Fibroblast of lung (primary cell): ENCODE data around the gene CDK15. TPM values are rescaled to one million over a fixed set of nuclear protein-coding genes. Genes with fewer than 3 reads are reported as not detected.

ENCODE experiments used
- DNase-seq, 2 donors: peaks; one replicate each; pipeline versions ENCODE4 v3.0.0 to v3.0.0-alpha.2; 2010; ENCODE audit warnings: low read depth in 2 of 2
- H2AFZ ChIP-seq: 2 replicates; pipeline ENCODE4 v1.5.1; 2012; ENCODE audit warnings: low read length, control low read depth, inconsistent platforms
- H3K27ac ChIP-seq: 2 replicates; pipeline ENCODE4 v1.5.1; 2011; ENCODE audit warnings: low read length, control low read depth; ENCODE audit not compliant: insufficient read depth
- H3K27me3 ChIP-seq: 2 replicates; pipeline ENCODE4 v1.5.1; 2011; ENCODE audit warnings: mild to moderate bottlenecking, low read length; ENCODE audit not compliant: control insufficient read depth, insufficient read depth
- H3K36me3 ChIP-seq: 2 replicates; pipeline ENCODE4 v1.5.1; 2011; ENCODE audit warnings: low read length; ENCODE audit not compliant: control insufficient read depth, insufficient read depth
- H3K4me1 ChIP-seq: 2 replicates; pipeline ENCODE4 v1.5.1; 2011; ENCODE audit warnings: low read length; ENCODE audit not compliant: control insufficient read depth, insufficient read depth; ENCODE audit errors: extremely low read depth
- H3K4me2 ChIP-seq: 2 replicates; pipeline ENCODE4 v1.5.1; 2011; ENCODE audit warnings: low read length, control low read depth; ENCODE audit not compliant: insufficient read depth; ENCODE audit errors: extremely low read depth
- H3K4me3 ChIP-seq, 4 experiments: fragments of 200-600 bp in 1 of 4; sonication (generic) in 1 of 4; replicated peaks in 1 of 4; 2 replicates each; pipeline ENCODE4 v1.5.1; 2011 to 2016; ENCODE audit warnings: low read length in 4 of 4, low read depth in 3 of 4, mild to moderate bottlenecking in 3 of 4, control low read depth in 2 of 4, inconsistent platforms in 1 of 4, mixed read lengths in 1 of 4; ENCODE audit not compliant: insufficient read depth in 1 of 4; ENCODE audit errors: control extremely low read depth in 1 of 4
- H3K79me2 ChIP-seq: 2 replicates; pipeline ENCODE4 v1.5.1; 2012; ENCODE audit warnings: mild to moderate bottlenecking, low read length, inconsistent platforms; ENCODE audit not compliant: control insufficient read depth, insufficient read depth
- H3K9ac ChIP-seq: 2 replicates; pipeline ENCODE4 v1.5.1; 2011; ENCODE audit warnings: mild to moderate bottlenecking, low read length, control low read depth; ENCODE audit not compliant: insufficient read depth
- H3K9me3 ChIP-seq: 2 replicates; pipeline ENCODE4 v1.5.1; 2012; ENCODE audit warnings: low read depth, low read length; ENCODE audit not compliant: control insufficient read depth, insufficient read depth
- H4K20me1 ChIP-seq: 2 replicates; pipeline ENCODE4 v1.5.1; 2011; ENCODE audit warnings: low read length; ENCODE audit not compliant: control insufficient read depth, insufficient read depth; ENCODE audit errors: extremely low read depth
- EZH2 ChIP-seq: IDR thresholded peaks from 2 replicates; pipeline ENCODE4 v1.5.1; 2012; ENCODE audit warnings: low read length, control low read depth, mild to moderate bottlenecking; ENCODE audit errors: missing control alignments
- polyA plus RNA-seq, 2 donors: library from polyadenylated mRNA; depleted of rRNA in 1 of 2; stranded (reverse) in 1 of 2; unstranded in 1 of 2; fragments of >200 nt; gene quantifications; 2 replicates each; pipeline ENCODE4 v1.2.1, GENCODE V29; 2011 to 2012; ENCODE audit warnings: missing spikeins in 1 of 2
- total RNA-seq: library from RNA; depleted of rRNA; stranded (reverse); fragments of >200 nt; gene quantifications from 2 replicates; pipeline ENCODE4 v1.2.1, GENCODE V29; 2014
- TF ChIP-seq, protein P1 (sequence below), 2 donors: IDR thresholded peaks in 1 of 2; conservative IDR thresholded peaks in 1 of 2; 1 replicate in 1 of 2; 2 replicates in 1 of 2; pipeline ENCODE4 v1.5.1; 2011 to 2012; ENCODE audit warnings: low read length in 2 of 2, control low read depth in 1 of 2, inconsistent platforms in 1 of 2, low read depth in 1 of 2, mild to moderate bottlenecking in 1 of 2

CDK15 gene
- total and polyA plus RNA-seq, 2 donors (not counting 1 experiment from before 2014, with no cell fraction given): 2.3 to 5.1 TPM

DNA sequence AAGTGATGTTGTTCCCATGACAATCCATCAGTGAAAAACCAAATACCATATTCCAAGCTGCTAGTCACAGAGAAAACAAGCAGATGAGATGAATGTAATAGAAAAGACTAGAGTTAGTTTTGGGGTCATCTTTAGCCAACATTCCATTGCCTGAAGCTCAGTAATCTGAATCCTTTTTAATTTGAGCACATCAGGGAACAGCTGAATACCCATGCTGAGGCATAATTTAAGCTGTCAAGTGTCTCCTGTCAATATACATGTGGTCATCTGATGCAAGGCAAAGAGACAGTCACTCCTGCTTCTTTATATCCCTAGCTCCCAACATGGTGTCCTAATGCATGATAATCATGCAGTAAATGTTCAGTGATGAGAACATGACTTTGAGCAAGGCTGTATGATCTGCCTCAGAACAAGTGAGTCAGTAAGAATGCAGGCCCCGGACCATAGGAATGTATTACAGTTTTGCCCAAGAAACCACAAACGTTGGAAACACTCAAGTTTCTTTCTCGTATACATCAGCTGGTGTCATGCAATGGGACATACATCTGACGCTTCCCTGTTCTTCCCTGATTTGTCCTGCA, 48.0 kb downstream of the CDK15 start:
- Histone ChIP-seq H3K79me2 (no peaks in the 10 kb centered on the region), H3K27me3 (no peaks in the 10 kb centered on the region), H3K4me1 (peaks cover 30% of the 10 kb centered on the region), H3K9me3 (no peaks in the 10 kb centered on the region), H3K36me3 (no peaks in the 10 kb centered on the region), H2AFZ (peak overlapping the region; percentile 36), H3K27ac (peak overlapping the region; percentile 83), H3K4me2 (peak overlapping the region; percentile 56), H3K9ac (no peak overlapping the region), H4K20me1 (no peaks in the 10 kb centered on the region), H3K4me3 (peak overlapping the region in 1 of 4 experiments; percentile 29)
- DNase-seq: peak; percentile 96 to 99
- TF ChIP-seq EZH2: no peak
- TF ChIP-seq, protein P1, sequence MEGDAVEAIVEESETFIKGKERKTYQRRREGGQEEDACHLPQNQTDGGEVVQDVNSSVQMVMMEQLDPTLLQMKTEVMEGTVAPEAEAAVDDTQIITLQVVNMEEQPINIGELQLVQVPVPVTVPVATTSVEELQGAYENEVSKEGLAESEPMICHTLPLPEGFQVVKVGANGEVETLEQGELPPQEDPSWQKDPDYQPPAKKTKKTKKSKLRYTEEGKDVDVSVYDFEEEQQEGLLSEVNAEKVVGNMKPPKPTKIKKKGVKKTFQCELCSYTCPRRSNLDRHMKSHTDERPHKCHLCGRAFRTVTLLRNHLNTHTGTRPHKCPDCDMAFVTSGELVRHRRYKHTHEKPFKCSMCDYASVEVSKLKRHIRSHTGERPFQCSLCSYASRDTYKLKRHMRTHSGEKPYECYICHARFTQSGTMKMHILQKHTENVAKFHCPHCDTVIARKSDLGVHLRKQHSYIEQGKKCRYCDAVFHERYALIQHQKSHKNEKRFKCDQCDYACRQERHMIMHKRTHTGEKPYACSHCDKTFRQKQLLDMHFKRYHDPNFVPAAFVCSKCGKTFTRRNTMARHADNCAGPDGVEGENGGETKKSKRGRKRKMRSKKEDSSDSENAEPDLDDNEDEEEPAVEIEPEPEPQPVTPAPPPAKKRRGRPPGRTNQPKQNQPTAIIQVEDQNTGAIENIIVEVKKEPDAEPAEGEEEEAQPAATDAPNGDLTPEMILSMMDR (conservative IDR thresholded peaks at IDR 0.05 in 1 of 2, IDR thresholded peaks at IDR 0.05 in 1 of 2; ENCODE audit: low read depth in 1 of 2, low read length in 2 of 2): no peak

DNA sequence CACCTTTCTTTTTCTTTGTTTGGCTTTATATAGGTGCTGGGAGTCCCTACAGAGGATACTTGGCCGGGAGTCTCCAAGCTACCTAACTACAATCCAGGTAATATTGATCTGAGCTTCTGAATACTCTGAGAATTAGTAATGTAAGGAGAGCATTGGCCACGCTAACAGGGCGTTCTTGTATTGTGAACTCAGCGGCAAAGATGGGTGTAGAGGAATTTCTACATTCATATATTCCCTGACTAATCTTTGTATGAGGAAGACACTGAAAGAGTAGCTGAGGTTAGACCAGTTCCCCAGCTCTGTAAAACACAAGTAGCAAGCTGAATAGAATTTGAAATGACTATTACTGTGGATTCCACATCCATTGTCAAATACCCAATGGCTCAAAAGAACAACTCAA, 48.5 kb downstream of the CDK15 start:
- TF ChIP-seq EZH2: no peak
- TF ChIP-seq, protein P1 (conservative IDR thresholded peaks at IDR 0.05 in 1 of 2, IDR thresholded peaks at IDR 0.05 in 1 of 2; ENCODE audit: low read depth in 1 of 2, low read length in 2 of 2): no peak
- Histone ChIP-seq H3K9me3 (no peaks in the 10 kb centered on the region), H3K27ac (peak overlapping the region; percentile 83), H3K36me3 (no peaks in the 10 kb centered on the region), H3K9ac (no peak overlapping the region), H3K79me2 (no peaks in the 10 kb centered on the region), H4K20me1 (no peaks in the 10 kb centered on the region), H3K4me2 (peak overlapping the region; percentile 56), H3K4me3 (peak overlapping the region in 1 of 4 experiments; percentile 29), H3K4me1 (peaks cover 31% of the 10 kb centered on the region), H3K27me3 (no peaks in the 10 kb centered on the region), H2AFZ (no peak overlapping the region)
- peak in 1 of 2 donors; percentile 88 for DNase-seq

DNA sequence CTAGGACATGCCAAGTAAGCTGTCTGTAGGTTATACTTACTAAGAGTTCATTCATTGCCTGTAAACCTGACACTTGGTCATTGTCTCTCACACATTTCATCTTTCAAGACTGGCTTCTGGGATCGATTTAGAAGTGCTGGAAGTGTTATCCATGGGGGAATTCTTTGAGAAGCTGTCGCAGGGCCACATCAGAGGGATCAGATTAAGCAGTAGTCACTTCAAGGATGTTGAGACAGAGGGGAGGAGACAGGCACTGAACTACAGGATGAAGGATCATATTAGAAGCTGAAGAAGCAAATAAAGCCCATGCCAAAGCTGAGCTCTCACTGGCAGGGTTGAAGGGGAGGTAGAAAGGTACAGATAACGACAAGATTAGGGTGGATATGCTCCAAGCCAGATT, 49.0 kb downstream of the CDK15 start:
- Histone ChIP-seq H3K9me3 (no peaks in the 10 kb centered on the region), H3K79me2 (no peaks in the 10 kb centered on the region), H3K4me2 (peak overlapping the region; percentile 30), H2AFZ (no peak overlapping the region), H4K20me1 (no peaks in the 10 kb centered on the region), H3K4me3 (no peak overlapping the region), H3K4me1 (peaks cover 36% of the 10 kb centered on the region), H3K27ac (peak overlapping the region; percentile 83), H3K36me3 (no peaks in the 10 kb centered on the region), H3K27me3 (no peaks in the 10 kb centered on the region), H3K9ac (no peak overlapping the region)
- peak in 1 of 2 donors; percentile 17 for DNase-seq
- TF ChIP-seq EZH2: no peak
- TF ChIP-seq, protein P1 (conservative IDR thresholded peaks at IDR 0.05 in 1 of 2, IDR thresholded peaks at IDR 0.05 in 1 of 2; ENCODE audit: low read depth in 1 of 2, low read length in 2 of 2): no peak
